Activated CD4-positive, alpha-beta T cell treated with anti-CD3 and anti-CD28 coated beads, Interleukin-2, amount 10 ng/mL, durations not matched to agents 24 days and 14 days (primary cell): ENCODE results near the gene ACIN1. TPM values are rescaled to one million over a fixed set of nuclear protein-coding genes. Genes with fewer than 3 reads are reported as not detected.
"Not testable (repeated sequence)": the region's sequence is repeated elsewhere in the genome, so short reads cannot be mapped to it uniquely, and the experiment has no call there.

Source experiments
- DNase-seq: peaks from one replicate; pipeline ENCODE4 v3.0.0; 2022
- H3K27ac Mint-ChIP-seq: one replicate; pipeline ENCODE4 v1.8.0; 2022; ENCODE audit warnings: mild to moderate bottlenecking, mixed read lengths
- H3K27me3 Mint-ChIP-seq: one replicate; pipeline ENCODE4 v1.8.0; 2022; ENCODE audit warnings: mixed read lengths
- H3K36me3 Mint-ChIP-seq: one replicate; pipeline ENCODE4 v1.8.0; 2022; ENCODE audit warnings: low read depth, mild to moderate bottlenecking, mixed read lengths
- H3K4me1 Mint-ChIP-seq: one replicate; pipeline ENCODE4 v1.8.0; 2021; ENCODE audit warnings: mixed read lengths
- H3K4me3 Mint-ChIP-seq: one replicate; pipeline ENCODE4 v1.8.0; 2022; ENCODE audit warnings: mild to moderate bottlenecking, moderate library complexity, mixed read lengths
- H3K9me3 Mint-ChIP-seq: one replicate; pipeline ENCODE4 v1.8.0; 2021; ENCODE audit warnings: mixed read lengths
- intact Hi-C: fragments of 100-400 bp; cut with micrococcal nuclease; formaldehyde crosslinking; loops from one replicate; pipeline ENCODE4 v1.15.1; 2023
- total RNA-seq: library from RNA; stranded (reverse); gene quantifications from 2 replicates; pipeline ENCODE4 v1.2.3, GENCODE V29; 2022

ACIN1 gene
- total RNA-seq, 1 donor from 2014 or later = 224 TPM

DNA sequence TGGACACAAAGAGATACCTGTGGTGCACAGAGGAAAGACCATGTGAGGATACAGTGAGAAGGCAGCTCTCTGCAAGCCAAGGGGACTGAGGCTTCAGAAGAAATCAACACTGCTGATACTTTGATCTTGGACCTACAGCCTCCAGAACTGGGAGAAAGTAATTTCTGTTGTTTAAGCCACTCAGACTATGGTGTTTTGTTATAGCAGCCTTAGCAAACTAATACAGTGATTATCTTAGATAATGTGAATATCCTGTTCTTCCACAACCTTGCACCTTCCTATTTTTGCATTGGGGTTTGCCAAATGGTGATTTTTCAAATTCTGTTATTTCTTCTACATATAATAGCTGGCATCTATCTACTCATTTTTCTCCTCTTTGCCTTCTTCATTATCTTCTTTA, 76.8 kb downstream of the ACIN1 start:
- Mint-ChIP-seq H3K9me3 (no peaks in the 10 kb centered on the region), H3K36me3 (peaks cover 9% of the 10 kb centered on the region), H3K4me3 (no peak overlapping the region), H3K4me1 (peaks cover 19% of the 10 kb centered on the region), H3K27ac (no peak overlapping the region), H3K27me3 (no peaks in the 10 kb centered on the region)
- no peak for DNase-seq
- intact Hi-C loops = no loop called here

DNA sequence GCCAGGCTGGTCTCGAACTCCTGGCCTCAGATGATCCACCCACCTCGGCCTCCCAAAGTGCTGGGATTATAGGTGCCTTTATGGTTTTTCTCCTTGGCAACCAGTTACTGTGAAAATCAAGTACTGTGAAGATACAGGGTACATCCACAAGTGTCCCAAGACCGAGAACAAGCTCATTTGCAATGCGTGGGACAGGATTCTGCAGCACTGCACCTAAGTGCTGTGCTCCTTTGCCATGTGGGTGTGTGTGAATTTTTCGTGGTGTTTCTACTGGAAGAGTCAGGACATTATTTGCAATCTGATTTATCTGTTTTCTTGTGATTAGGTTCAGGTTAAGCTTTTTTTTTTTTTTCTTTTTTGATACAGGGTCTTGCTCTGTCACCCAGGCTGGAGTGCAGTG, 77.8 kb downstream of the ACIN1 start:
- H3K36me3 Mint-ChIP-seq = peaks cover 4% of the 10 kb centered on the region
- H3K9me3 Mint-ChIP-seq = no peaks in the 10 kb centered on the region
- intact Hi-C loops = no loop called here
- H3K27me3 Mint-ChIP-seq = no peaks in the 10 kb centered on the region
- no peak overlapping the region for H3K4me3 Mint-ChIP-seq
- H3K4me1 Mint-ChIP-seq = peaks cover 14% of the 10 kb centered on the region
- no peak for DNase-seq
- H3K27ac Mint-ChIP-seq = no peak overlapping the region

DNA sequence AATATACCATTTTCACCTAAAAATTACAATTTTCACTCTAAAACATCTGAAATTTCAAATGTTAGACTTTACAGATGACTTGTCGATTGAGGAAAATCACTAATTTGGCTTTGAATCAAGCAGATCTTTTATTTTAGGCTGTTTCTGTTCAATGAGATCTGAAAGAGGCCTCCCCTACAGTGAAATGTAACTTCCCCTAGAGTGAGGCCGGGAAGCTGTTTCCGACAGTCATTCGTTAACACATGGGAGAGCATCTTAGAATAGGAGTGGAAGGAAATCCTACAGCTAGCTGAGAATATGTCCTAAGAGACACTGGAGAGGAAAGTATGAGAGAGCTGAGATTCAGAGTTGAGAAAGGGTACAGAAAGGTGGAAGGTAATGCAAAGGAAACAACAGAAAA, 79.3 kb downstream of the ACIN1 start:
- Mint-ChIP-seq H3K36me3 (peaks cover 2% of the 10 kb centered on the region), H3K27ac (peak overlapping the region; percentile 1), H3K9me3 (no peaks in the 10 kb centered on the region), H3K27me3 (no peaks in the 10 kb centered on the region), H3K4me3 (peak overlapping the region; percentile 42), H3K4me1 (peaks cover 8% of the 10 kb centered on the region)
- DNase-seq = no peak
- intact Hi-C loops = no loop called here

DNA sequence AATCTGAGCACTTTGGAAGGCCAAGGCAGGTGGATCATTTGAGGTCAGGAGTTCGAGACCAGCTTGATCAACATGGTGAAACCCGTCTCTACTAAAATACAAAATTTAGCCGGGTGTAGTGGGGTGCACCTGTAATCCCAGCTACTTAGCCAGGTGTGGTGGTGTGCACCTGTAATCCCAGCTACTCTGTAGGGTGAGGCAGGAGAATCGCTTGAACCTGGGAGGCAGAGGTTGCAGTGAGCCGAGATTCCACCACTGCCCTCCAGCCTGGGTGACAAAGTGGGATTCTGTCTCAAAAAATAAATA, 81.2 kb downstream of the ACIN1 start:
- H3K4me1 Mint-ChIP-seq = peaks cover 16% of the 10 kb centered on the region
- H3K9me3 Mint-ChIP-seq, DNase-seq, H3K36me3 Mint-ChIP-seq, H3K27me3 Mint-ChIP-seq, intact Hi-C loops, H3K4me3 Mint-ChIP-seq, H3K27ac Mint-ChIP-seq: not testable (repeated sequence)

- DNase-seq = no peak
- H3K27me3 Mint-ChIP-seq = no peaks in the 10 kb centered on the region
- peaks cover 20% of the 10 kb centered on the region for H3K4me1 Mint-ChIP-seq
- no peaks in the 10 kb centered on the region for H3K9me3 Mint-ChIP-seq
- intact Hi-C loops = no loop called here
- H3K4me3 Mint-ChIP-seq = no peak overlapping the region
- H3K27ac Mint-ChIP-seq = no peak overlapping the region
- peaks cover 2% of the 10 kb centered on the region for H3K36me3 Mint-ChIP-seq
Observed at GRCh38 chr14:23013054-23013748, 81.7 kb downstream of the ACIN1 start.

DNA sequence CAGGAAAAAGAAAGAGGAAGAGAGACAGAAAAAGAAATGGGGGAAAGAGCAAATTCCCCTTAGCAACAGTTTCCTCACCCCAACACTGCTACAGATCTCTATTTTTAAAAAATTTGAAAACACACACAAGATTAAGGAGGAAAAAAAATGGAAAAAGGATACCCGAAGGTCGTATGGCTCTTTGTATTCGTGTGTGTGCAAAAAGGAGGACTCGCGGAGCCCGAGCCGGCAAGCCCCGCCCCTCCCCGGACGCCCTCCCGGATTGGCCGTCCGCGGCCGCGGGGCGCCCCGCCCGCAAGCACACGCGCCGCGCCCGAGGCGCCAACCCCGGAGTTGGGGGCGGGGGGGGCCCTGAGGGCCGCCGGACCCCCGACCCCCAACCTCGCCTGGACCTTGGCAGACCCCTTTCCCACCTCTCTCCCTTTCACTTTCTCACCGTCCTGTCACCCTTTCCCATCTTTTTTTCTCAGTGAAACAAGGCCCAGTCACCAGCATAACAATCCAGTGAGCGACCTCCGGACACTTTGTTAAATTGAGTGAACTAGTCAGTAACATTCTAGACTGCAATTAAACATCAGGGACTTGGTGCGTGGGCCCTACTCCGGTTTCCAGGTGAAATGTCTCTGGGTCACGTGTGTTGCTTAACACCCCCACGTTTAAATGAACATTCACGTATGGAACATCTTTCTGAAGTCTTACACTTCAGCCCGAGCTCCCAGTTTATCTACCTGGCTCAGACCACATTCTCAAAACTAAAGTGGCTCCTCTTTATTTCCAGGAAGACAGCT, 84.8 kb downstream of the ACIN1 start, which contains the start of gene C14orf93:
Gene C14orf93, minus strand, starts transcription at position 205 of the 788 bp plus-strand sequence. CDS start 11,120 bp downstream, outside the sequence.
- Mint-ChIP-seq H3K4me1 (peaks cover 33% of the 10 kb centered on the region), H3K4me3 (peak within 1 kb of the TSS; percentile 90), H3K9me3 (no peaks in the 10 kb centered on the region), H3K36me3 (no peaks in the 10 kb centered on the region), H3K27ac (peak within 1 kb of the TSS; percentile 95), H3K27me3 (no peaks in the 10 kb centered on the region)
- peak; percentile 95 for DNase-seq
- intact Hi-C loops = loop anchor here (1.0 to 5.0 kb wide), 2 partner anchors 47 to 81 kb away; partner anchors contain the start of genes CDH24 and PRMT5

GRCh38 chr14:23009483-23009938, 85.4 kb downstream of the ACIN1 start:
- peak overlapping the region; percentile 90 for H3K4me3 Mint-ChIP-seq
- no peaks in the 10 kb centered on the region for H3K27me3 Mint-ChIP-seq
- DNase-seq = peak; percentile 63
- H3K4me1 Mint-ChIP-seq = peaks cover 36% of the 10 kb centered on the region
- H3K9me3 Mint-ChIP-seq = no peaks in the 10 kb centered on the region
- H3K27ac Mint-ChIP-seq = peak overlapping the region; percentile 91
- no peaks in the 10 kb centered on the region for H3K36me3 Mint-ChIP-seq
- intact Hi-C loops = loop anchor here (5.0 kb wide), 1 partner anchor 48 kb away; the partner anchor contains the start of gene CDH24

DNA sequence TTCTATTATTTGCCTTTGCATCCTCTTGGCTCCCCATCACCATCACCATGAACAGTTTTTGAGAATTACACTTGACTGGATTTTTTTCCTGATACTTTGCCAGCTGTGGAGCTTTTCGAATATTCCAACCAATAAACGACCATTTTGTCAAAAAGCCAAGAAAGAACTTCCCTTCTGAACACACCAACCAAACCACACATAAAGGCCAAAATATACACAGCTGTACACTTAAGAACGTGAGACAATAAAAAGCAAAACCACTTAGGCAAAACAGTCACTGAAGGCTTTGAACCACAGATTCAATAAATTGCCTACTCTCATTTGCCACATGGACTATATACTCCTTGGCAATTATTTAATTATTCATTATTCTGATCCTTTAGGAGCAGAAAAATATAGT, 86.1 kb downstream of the ACIN1 start:
- DNase-seq = no peak
- Mint-ChIP-seq H3K36me3 (no peaks in the 10 kb centered on the region), H3K4me1 (peaks cover 36% of the 10 kb centered on the region), H3K27me3 (no peaks in the 10 kb centered on the region), H3K27ac (peak overlapping the region; percentile 95), H3K9me3 (no peaks in the 10 kb centered on the region), H3K4me3 (peak overlapping the region; percentile 90)
- intact Hi-C loops = loop anchor here (5.0 kb wide), 1 partner anchor 48 kb away; the partner anchor contains the start of gene CDH24

Other genes with a start within 250 kb of the ACIN1 start
- gene LRP10, start 223.4 kb downstream of the ACIN1 start, total RNA-seq = 34.2 and 35.2 TPM in 2 replicates
- 0.28 and 0.33 TPM in 2 replicates for gene REM2, start 211.9 kb downstream of the ACIN1 start, total RNA-seq
- gene RBM23, start 176.0 kb downstream of the ACIN1 start, total RNA-seq = 82.7 and 90.2 TPM in 2 replicates
- gene PRMT5, start 165.8 kb downstream of the ACIN1 start, total RNA-seq = 198 and 200 TPM in 2 replicates
- 59.4 and 63.1 TPM in 2 replicates for gene HAUS4, start 138.0 kb downstream of the ACIN1 start, total RNA-seq
- 2.4 and 2.7 TPM in 2 replicates for gene AJUBA, start 112.6 kb downstream of the ACIN1 start, total RNA-seq
- 6.7 and 8.2 TPM in 2 replicates for gene C14orf93, start 85.0 kb downstream of the ACIN1 start, total RNA-seq
- gene PSMB5, start 60.2 kb downstream of the ACIN1 start, total RNA-seq = 150 TPM in 2 replicates
- not detected in 2 replicates for gene PSMB11, start 52.9 kb downstream of the ACIN1 start, total RNA-seq
- gene CDH24, start 37.6 kb downstream of the ACIN1 start, total RNA-seq = 1.6 and 1.7 TPM in 2 replicates
- gene C14orf119, start 369 bp upstream of the ACIN1 start, total RNA-seq = 50.9 and 54.3 TPM in 2 replicates
- not detected in 2 replicates for gene CIROP, start 9.9 kb upstream of the ACIN1 start, total RNA-seq
- 0.35 TPM in 1 of 2 replicates, not detected in the other for gene CEBPE, start 24.1 kb upstream of the ACIN1 start, total RNA-seq
- gene SLC7A8, start 88.5 kb upstream of the ACIN1 start, total RNA-seq = not detected in 2 replicates
- gene RNF212B, start 142.8 kb upstream of the ACIN1 start, total RNA-seq = not detected in 2 replicates
- gene HOMEZ, start 191.0 kb upstream of the ACIN1 start, total RNA-seq = 12.9 and 13.5 TPM in 2 replicates
- gene PPP1R3E, start 207.7 kb upstream of the ACIN1 start, total RNA-seq = 21.3 and 23.3 TPM in 2 replicates
- 5.6 and 5.7 TPM in 2 replicates for gene BCL2L2, start 211.7 kb upstream of the ACIN1 start, total RNA-seq
- 277 and 278 TPM in 2 replicates for gene PABPN1, start 226.3 kb upstream of the ACIN1 start, total RNA-seq